Stimulated activated CD4-positive, alpha-beta T cell treated with anti-CD3 and anti-CD28 coated beads, Interleukin-15, amount 100 ng/mL, for 48 hours (primary cell): ENCODE data around the gene C5orf52.
"Not testable (repeated sequence)": the region's sequence is repeated elsewhere in the genome, so short reads cannot be mapped to it uniquely, and the experiment has no call there.

Source experiments
- DNase-seq, 2 donors: peaks; one replicate each; pipeline ENCODE4 v3.0.0-alpha.2; 2020; ENCODE audit warnings: low read depth in 2 of 2

Gene C5orf52

GRCh38 chr5:157677931-157678330 is 6.6 kb downstream of the C5orf52 start:
- DNase-seq: no peak

DNA sequence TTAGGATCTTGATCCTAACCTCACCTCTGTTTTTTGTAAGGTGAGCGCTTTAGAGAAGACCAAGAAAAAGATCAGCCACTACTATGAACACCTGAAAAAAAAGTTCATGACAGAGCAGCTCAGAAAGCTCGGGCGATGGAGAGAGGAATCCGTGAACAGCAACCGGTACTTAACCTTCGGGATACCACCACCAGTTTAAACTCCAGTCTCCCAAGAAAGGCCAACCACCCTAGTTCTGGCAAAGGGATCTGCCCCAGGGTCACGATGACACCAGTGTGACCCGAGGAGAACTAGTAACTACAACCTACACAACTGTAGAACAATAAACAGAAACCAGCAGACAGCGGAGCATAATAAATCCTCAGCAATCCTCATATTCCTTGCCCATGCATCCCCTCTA is 8.5 kb downstream of the C5orf52 start:
- DNase-seq: no peak

DNA sequence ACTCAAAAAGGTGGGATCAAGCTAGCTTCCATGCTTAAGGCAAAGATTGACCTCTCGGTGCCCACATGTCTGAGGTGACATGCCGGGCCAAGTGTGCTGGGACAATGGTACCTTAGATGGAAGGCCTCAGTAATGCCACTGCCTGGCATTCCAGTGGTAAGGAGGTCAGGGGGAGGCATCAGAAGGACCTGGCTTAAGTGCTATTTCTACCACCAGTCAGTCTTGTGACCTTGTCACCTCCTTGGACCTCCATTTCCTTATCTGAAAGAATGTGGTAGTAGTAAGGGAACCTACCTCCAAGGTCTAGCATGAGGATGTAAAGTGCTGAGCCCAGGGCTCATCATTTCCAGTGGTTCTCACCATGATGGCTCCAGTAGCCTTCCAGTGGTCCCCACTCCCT is 8.9 kb downstream of the C5orf52 start:
- DNase-seq: no peak

GRCh38 chr5:157681048-157681447 is 9.7 kb downstream of the C5orf52 start:
- no peak for DNase-seq

GRCh38 chr5:157682257-157682656 is 10.9 kb downstream of the C5orf52 start:
- DNase-seq: no peak

GRCh38 chr5:157686276-157687197 is 15.2 kb downstream of the C5orf52 start:
- not testable (repeated sequence) for DNase-seq

GRCh38 chr5:157687198-157687554 is 15.8 kb downstream of the C5orf52 start:
- no peak for DNase-seq

DNA sequence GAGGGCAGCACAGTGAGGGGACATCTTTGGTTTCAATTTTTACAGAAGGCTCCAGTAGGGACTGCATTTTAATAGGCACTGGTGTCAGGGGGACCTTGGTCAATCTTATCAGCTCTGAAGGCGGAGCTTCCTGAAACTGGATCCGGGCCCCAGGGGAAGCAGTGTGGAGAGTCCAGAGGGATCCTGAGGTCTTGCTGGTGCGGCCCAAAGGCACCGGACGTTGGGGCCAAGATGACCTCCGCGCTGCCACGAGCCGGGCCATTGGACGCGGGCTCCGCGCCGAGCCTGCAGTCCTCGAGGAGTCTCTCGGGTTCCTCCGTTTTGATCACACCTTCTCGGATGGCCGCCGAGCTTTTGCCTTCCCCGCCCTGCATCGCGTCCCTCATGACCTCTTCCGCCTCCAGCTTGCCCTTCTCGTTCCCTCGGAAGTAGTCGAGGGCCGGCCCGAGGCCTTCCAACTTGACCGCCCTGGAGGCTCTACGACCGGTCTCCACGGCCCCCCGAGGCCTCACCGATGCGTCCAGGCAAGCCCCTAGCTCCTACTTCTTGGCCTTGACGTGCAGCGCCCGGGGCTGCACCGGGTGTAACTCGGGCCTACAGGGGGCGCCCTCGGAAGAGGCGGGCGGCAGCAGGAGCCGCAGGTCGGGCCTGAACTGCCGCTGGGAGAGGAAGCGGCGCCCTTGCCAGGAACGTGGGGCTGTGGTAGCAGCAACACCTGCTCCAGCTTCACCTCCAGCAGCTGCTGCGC is 18.8 kb downstream of the C5orf52 start:
- peak in 1 of 2 donors; percentile 42 for DNase-seq

DNA sequence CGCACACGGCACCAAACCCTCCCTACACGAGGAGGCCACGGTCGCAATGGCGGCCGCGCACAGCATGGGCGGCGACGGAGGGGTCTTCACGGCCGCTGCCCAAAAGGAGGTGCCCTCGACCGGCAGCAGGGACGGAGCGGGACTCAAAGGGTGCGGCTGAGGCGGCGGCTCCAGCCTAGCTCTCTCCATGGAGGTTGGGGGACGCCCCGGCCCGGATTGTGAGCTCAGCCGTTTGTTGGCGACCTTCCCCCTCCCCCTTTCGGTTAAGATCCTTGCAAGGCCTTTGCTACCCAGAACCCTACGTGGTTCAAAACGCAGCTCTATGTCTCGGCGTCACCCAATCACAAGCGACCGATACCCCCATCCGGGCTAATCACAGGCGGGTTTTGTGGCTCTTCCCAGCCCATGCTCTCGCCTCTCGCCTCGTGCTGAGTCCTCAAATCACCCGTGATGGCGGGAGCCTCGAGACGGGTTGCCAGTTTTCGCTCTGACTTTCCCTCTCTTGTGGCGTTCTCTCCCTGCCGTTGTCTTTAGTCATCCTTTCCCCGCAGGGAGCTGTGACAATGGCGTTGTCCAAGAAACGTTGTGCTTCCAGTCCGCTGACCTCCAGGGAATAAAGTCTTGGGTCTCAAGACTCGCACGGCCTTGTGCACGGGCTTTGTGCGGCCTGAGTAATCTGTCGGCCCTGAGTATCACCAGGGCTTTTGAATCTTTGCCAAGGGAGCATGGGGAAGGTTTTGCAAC is 19.5 kb downstream of the C5orf52 start:
- no peak for DNase-seq

- DNase-seq: not testable (repeated sequence)
Observed at GRCh38 chr5:157693816-157694215, 22.5 kb downstream of the C5orf52 start.

- DNase-seq: not testable (repeated sequence)
Observed at GRCh38 chr5:157696154-157696553, 24.8 kb downstream of the C5orf52 start.

GRCh38 chr5:157698674-157699073 is 27.3 kb downstream of the C5orf52 start:
- DNase-seq: not testable (repeated sequence)

- no peak for DNase-seq
Observed at GRCh38 chr5:157703736-157704135, 32.4 kb downstream of the C5orf52 start.

GRCh38 chr5:157708866-157709265 is 37.5 kb downstream of the C5orf52 start:
- DNase-seq: no peak

- DNase-seq: no peak
Observed at GRCh38 chr5:157709346-157709745, 38.0 kb downstream of the C5orf52 start.

- no peak for DNase-seq
Observed at GRCh38 chr5:157710431-157710830, 39.1 kb downstream of the C5orf52 start.

DNA sequence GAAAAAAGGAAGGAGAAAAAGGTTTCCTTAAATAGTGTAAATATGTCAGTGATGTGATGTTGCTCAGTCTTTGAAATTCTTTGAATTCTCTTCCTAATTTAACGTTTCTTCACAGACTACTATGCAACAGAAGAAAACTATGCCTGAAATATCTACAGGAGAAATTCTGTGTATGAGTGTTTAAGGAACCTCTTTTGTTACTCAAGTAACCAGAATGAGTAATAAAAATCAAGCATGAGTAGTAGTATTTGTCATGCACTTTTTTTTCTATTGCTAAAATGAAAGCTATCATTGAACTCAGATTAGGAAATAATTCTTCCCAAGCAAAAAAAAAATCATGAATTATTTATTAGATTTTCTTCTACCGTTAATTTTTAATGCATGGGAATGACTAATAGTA is 39.5 kb downstream of the C5orf52 start:
- DNase-seq: no peak

GRCh38 chr5:157713830-157714595 is 42.7 kb downstream of the C5orf52 start:
- DNase-seq: no peak

DNA sequence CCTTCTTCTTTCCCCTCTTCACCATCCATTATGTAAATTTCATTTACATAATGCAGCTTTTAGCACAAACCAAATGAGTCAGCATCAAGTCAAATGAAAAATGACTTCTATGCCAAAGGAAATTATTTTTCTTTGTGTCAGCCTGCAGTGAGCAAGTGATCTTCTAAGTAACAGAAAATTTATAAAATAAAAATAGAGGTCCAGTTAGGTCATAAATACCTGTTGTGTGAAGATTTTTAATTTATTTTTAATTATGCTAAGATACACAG is 43.2 kb downstream of the C5orf52 start:
- DNase-seq: no peak

- DNase-seq: no peak
Observed at GRCh38 chr5:157718519-157718918, 47.2 kb downstream of the C5orf52 start.

- DNase-seq: no peak
Observed at GRCh38 chr5:157719245-157719644, 47.9 kb downstream of the C5orf52 start.

DNA sequence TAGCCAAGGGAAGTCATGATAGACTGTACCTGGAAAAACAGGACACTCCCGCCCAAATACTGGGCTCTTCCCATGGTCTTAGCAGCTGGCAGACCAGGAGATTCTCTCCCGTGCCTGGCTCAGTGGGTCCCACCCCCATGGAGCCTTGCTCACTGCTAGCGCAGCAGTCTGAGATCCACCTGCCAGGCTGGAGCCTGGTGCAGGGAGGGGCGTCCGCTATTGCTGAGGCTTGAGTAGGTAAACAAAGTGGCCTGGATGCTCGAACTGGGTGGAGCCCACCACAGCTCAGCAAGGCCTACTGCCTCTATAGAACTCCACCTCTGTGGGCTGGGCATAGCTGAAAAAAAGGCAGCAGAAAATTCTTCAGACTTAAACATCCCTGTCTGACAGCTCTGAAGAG is 49.8 kb downstream of the C5orf52 start:
- DNase-seq: no peak
